Stomach (tissue), 4 donors: Measurements from ENCODE around the gene HEXIM1.

ENCODE experiments used
- EP300 ChIP-seq: sonication (generic); formaldehyde crosslinking; IDR thresholded peaks from one replicate; pipeline ENCODE4 v1.6.1; 2017; ENCODE audit warnings: antibody characterized with exemption
- POLR2A ChIP-seq, 4 donors: fragments of 450-650 bp; IDR thresholded peaks; one replicate each; pipeline ENCODE4 v1.6.1; 2016; ENCODE audit warnings: antibody characterized with exemption in 4 of 4, control low read depth in 2 of 4, mild to moderate bottlenecking in 1 of 4, moderate library complexity in 1 of 4
- POLR2AphosphoS5 ChIP-seq, 3 donors: sonication (generic); formaldehyde crosslinking; IDR thresholded peaks; one replicate each; pipeline ENCODE4 v1.6.1; 2016; ENCODE audit warnings: antibody characterized with exemption in 3 of 3
- TF ChIP-seq, protein P1 (sequence below), 7 experiments: fragments of 450-650 bp in 4 of 7; fragments of 200-600 bp in 3 of 7; sonication (generic) in 3 of 7; IDR thresholded peaks; one replicate each; pipeline ENCODE4 v1.5.1; 2016 to 2019; ENCODE audit warnings: antibody characterized with exemption in 7 of 7, control low read depth in 2 of 7, mild to moderate bottlenecking in 1 of 7

GRCh38 chr17:45112559-45113423 is 35.5 kb upstream of the HEXIM1 start:
- TF ChIP-seq, protein P1, sequence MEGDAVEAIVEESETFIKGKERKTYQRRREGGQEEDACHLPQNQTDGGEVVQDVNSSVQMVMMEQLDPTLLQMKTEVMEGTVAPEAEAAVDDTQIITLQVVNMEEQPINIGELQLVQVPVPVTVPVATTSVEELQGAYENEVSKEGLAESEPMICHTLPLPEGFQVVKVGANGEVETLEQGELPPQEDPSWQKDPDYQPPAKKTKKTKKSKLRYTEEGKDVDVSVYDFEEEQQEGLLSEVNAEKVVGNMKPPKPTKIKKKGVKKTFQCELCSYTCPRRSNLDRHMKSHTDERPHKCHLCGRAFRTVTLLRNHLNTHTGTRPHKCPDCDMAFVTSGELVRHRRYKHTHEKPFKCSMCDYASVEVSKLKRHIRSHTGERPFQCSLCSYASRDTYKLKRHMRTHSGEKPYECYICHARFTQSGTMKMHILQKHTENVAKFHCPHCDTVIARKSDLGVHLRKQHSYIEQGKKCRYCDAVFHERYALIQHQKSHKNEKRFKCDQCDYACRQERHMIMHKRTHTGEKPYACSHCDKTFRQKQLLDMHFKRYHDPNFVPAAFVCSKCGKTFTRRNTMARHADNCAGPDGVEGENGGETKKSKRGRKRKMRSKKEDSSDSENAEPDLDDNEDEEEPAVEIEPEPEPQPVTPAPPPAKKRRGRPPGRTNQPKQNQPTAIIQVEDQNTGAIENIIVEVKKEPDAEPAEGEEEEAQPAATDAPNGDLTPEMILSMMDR (IDR thresholded peaks at IDR 0.05) = no peak
- TF ChIP-seq POLR2A (IDR thresholded peaks at IDR 0.05) = no peak
- no peak for TF ChIP-seq EP300
- TF ChIP-seq POLR2AphosphoS5 (IDR thresholded peaks at IDR 0.05) = no peak
